HG02759 (cell line): Measurements from ENCODE around the gene CTNND2.
"Not testable (repeated sequence)": the region's sequence is repeated elsewhere in the genome, so short reads cannot be mapped to it uniquely, and the experiment has no call there.

ENCODE experiments used
- ATAC-seq: cut with Tn5 transposase; IDR thresholded peaks from one replicate; pipeline ENCODE4 v1.9.1; 2021; ENCODE audit warnings: mild to moderate bottlenecking, moderate library complexity; ENCODE audit not compliant: unreplicated experiment

CTNND2 gene

GRCh38 chr5:11482011-11482410 is 422.2 kb downstream of the CTNND2 start:
- no peak for ATAC-seq

- ATAC-seq, result no peak
Observed at GRCh38 chr5:11477786-11478185, 426.5 kb downstream of the CTNND2 start.

- ATAC-seq, result no peak
Observed at GRCh38 chr5:11476866-11477265, 427.4 kb downstream of the CTNND2 start.

- no peak for ATAC-seq
Observed at GRCh38 chr5:11468334-11469039, 435.8 kb downstream of the CTNND2 start.

- no peak for ATAC-seq
Observed at GRCh38 chr5:11467588-11467987, 436.7 kb downstream of the CTNND2 start.

- no peak for ATAC-seq
Observed at GRCh38 chr5:11459716-11460115, 444.5 kb downstream of the CTNND2 start.

GRCh38 chr5:11455505-11455904 is 448.7 kb downstream of the CTNND2 start:
- ATAC-seq, result no peak

- no peak for ATAC-seq
Observed at GRCh38 chr5:11452852-11453251, 451.4 kb downstream of the CTNND2 start.

GRCh38 chr5:11449966-11450365 is 454.3 kb downstream of the CTNND2 start:
- no peak for ATAC-seq

- ATAC-seq, result no peak
Observed at GRCh38 chr5:11449217-11449616, 455.0 kb downstream of the CTNND2 start.

- ATAC-seq, result no peak
Observed at GRCh38 chr5:11443831-11444230, 460.4 kb downstream of the CTNND2 start.

GRCh38 chr5:11432116-11432515 is 472.1 kb downstream of the CTNND2 start:
- ATAC-seq, result no peak

- no peak for ATAC-seq
Observed at GRCh38 chr5:11429254-11429653, 475.0 kb downstream of the CTNND2 start.

- no peak for ATAC-seq
Observed at GRCh38 chr5:11427569-11427968, 476.7 kb downstream of the CTNND2 start.

GRCh38 chr5:11426442-11426841 is 477.8 kb downstream of the CTNND2 start:
- no peak for ATAC-seq

GRCh38 chr5:11422342-11422741 is 481.9 kb downstream of the CTNND2 start:
- no peak for ATAC-seq

- ATAC-seq, result no peak
Observed at GRCh38 chr5:11420969-11421368, 483.3 kb downstream of the CTNND2 start.

GRCh38 chr5:11415751-11416150 is 488.5 kb downstream of the CTNND2 start:
- ATAC-seq, result no peak

GRCh38 chr5:11414732-11415131 is 489.5 kb downstream of the CTNND2 start:
- ATAC-seq, result not testable (repeated sequence)

- no peak for ATAC-seq
Observed at GRCh38 chr5:11411621-11412020, 492.6 kb downstream of the CTNND2 start.

GRCh38 chr5:11407556-11408145 is 496.6 kb downstream of the CTNND2 start:
- no peak for ATAC-seq

- ATAC-seq, result no peak
Observed at GRCh38 chr5:11400316-11400715, 503.9 kb downstream of the CTNND2 start.

GRCh38 chr5:11398728-11399127 is 505.5 kb downstream of the CTNND2 start:
- no peak for ATAC-seq
